Measurements from ENCODE around the gene NTRK3.

DNA sequence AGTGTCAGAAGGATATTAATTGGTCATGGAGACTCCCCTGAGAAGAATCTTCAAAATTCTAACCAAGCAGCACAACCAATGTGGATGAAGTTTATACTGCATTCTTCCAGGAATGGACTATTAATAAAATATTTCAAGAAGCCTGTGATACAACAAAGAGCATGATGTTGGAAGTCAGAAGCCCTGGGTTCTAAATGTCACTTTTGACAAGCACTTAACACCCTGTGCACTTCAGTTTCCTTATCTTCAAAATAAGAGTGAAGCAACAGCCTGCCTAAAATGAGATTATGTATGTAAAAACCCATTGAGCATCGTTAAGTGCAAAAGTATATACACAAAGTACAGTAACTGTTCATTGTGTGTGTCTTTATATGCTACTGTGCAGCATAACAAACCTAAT is 369.4 kb downstream of the NTRK3 start:
- no peak for TF ChIP-seq POLR2AphosphoS5 (IDR thresholded peaks at IDR 0.05)
- TF ChIP-seq, protein P1, sequence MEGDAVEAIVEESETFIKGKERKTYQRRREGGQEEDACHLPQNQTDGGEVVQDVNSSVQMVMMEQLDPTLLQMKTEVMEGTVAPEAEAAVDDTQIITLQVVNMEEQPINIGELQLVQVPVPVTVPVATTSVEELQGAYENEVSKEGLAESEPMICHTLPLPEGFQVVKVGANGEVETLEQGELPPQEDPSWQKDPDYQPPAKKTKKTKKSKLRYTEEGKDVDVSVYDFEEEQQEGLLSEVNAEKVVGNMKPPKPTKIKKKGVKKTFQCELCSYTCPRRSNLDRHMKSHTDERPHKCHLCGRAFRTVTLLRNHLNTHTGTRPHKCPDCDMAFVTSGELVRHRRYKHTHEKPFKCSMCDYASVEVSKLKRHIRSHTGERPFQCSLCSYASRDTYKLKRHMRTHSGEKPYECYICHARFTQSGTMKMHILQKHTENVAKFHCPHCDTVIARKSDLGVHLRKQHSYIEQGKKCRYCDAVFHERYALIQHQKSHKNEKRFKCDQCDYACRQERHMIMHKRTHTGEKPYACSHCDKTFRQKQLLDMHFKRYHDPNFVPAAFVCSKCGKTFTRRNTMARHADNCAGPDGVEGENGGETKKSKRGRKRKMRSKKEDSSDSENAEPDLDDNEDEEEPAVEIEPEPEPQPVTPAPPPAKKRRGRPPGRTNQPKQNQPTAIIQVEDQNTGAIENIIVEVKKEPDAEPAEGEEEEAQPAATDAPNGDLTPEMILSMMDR (IDR thresholded peaks at IDR 0.05; ENCODE audit: poor library complexity, severe bottlenecking): no peak
- no peak for TF ChIP-seq EZH2 (IDR thresholded peaks at IDR 0.05; ENCODE audit: borderline replicate concordance, insufficient read depth, low read length, poor library complexity, severe bottlenecking)
- TF ChIP-seq SMC3 (conservative IDR thresholded peaks at IDR 0.05; ENCODE audit: poor library complexity): no peak
- no peak for TF ChIP-seq RAD21 (conservative IDR thresholded peaks at IDR 0.05)
- no peak for TF ChIP-seq EP300 (conservative IDR thresholded peaks at IDR 0.05; ENCODE audit: poor library complexity, severe bottlenecking)
- TF ChIP-seq, protein P2, sequence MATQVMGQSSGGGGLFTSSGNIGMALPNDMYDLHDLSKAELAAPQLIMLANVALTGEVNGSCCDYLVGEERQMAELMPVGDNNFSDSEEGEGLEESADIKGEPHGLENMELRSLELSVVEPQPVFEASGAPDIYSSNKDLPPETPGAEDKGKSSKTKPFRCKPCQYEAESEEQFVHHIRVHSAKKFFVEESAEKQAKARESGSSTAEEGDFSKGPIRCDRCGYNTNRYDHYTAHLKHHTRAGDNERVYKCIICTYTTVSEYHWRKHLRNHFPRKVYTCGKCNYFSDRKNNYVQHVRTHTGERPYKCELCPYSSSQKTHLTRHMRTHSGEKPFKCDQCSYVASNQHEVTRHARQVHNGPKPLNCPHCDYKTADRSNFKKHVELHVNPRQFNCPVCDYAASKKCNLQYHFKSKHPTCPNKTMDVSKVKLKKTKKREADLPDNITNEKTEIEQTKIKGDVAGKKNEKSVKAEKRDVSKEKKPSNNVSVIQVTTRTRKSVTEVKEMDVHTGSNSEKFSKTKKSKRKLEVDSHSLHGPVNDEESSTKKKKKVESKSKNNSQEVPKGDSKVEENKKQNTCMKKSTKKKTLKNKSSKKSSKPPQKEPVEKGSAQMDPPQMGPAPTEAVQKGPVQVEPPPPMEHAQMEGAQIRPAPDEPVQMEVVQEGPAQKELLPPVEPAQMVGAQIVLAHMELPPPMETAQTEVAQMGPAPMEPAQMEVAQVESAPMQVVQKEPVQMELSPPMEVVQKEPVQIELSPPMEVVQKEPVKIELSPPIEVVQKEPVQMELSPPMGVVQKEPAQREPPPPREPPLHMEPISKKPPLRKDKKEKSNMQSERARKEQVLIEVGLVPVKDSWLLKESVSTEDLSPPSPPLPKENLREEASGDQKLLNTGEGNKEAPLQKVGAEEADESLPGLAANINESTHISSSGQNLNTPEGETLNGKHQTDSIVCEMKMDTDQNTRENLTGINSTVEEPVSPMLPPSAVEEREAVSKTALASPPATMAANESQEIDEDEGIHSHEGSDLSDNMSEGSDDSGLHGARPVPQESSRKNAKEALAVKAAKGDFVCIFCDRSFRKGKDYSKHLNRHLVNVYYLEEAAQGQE (IDR thresholded peaks at IDR 0.05; ENCODE audit: borderline replicate concordance): no peak
- no peak for TF ChIP-seq TAF1 (IDR thresholded peaks at IDR 0.05; ENCODE audit: low read depth)
- TF ChIP-seq MXI1 (conservative IDR thresholded peaks at IDR 0.05; ENCODE audit: poor library complexity, severe bottlenecking): no peak

Data from neural cell (in vitro differentiated cells).